HG03457 (cell line): ENCODE measurements around the gene ADSS1.

Experiments
- ATAC-seq: cut with Tn5 transposase; IDR thresholded peaks from one replicate; pipeline ENCODE4 v1.9.1; 2021; ENCODE audit warnings: moderate number of reproducible peaks; ENCODE audit not compliant: unreplicated experiment

ADSS1 gene

GRCh38 chr14:104723651-104724406 lies at the start of gene ADSS1:
TSS of gene ADSS1 (plus strand) at chr14:104724229. CDS start at chr14:104724271, 42 bp downstream.
- no peak for ATAC-seq

- ATAC-seq = no peak
Observed at GRCh38 chr14:104675447-104675846, 48.6 kb upstream of the ADSS1 start.

DNA sequence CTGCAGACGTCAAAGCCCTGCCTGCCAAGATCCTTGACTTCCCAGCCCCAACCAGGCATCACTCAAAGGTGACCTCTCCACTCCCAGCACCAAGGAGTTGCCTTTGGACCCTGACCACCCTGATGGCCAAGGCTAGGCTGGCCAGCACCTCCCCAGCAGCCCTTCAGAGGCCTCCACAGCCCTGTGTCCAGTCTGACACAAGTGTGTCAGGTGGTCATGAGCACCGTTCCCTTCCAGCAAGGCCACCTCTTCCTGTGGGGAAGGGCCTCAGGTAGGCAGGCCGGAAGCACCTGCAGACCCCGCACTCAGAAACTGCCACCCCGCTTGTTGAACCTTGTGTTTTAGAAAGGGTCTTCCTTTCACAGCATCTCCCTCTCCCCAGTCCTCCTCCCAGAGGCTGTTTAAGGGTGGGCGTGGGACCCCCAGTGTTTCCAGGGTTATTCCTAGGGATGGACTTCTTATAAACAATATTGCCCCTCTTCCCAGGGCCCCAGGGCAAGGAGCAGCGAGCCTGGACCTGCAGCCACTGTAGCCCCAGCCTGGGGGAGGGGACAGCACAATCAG lies 47.8 kb upstream of the ADSS1 start:
- ATAC-seq = no peak

DNA sequence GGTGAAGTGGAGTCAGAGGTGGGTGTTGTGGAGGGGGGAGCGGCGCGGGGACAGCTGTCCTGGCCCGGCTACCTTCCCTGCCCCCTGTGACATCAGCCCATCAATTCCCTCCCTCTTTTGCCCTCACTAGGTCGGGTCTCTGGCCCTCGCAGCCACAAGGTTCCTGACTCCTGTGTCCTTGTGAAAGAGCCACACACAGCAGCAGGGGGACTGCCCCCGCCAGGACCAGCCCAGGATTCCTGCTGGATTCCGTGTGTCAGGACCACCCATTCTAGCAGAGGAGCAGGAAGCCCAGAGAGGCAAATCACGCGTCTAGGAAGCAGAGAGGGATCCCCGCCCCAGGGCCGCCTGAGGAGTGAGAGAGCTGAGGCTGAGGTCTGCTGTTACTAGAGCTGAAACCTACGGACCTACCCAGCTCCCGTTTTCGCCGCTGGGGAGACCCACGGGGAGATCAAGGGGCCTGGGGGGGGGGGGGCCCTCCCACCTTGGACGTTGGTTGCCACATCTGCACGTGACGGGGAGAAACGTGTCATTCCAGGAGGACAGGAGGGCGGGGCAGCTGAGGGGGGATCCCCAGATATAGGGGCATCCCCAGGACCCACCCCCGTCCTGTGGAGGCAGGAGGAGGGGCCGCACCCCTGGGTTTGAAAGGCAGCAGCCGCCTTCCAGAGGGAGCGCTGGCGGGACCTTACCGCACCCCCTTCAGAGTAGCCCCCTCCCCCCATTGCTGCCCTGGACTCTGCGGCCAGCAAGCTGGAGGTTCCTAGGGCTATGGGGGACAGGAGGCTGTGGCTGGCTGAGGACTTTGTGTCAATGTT lies 47.1 kb upstream of the ADSS1 start:
- ATAC-seq = no peak

DNA sequence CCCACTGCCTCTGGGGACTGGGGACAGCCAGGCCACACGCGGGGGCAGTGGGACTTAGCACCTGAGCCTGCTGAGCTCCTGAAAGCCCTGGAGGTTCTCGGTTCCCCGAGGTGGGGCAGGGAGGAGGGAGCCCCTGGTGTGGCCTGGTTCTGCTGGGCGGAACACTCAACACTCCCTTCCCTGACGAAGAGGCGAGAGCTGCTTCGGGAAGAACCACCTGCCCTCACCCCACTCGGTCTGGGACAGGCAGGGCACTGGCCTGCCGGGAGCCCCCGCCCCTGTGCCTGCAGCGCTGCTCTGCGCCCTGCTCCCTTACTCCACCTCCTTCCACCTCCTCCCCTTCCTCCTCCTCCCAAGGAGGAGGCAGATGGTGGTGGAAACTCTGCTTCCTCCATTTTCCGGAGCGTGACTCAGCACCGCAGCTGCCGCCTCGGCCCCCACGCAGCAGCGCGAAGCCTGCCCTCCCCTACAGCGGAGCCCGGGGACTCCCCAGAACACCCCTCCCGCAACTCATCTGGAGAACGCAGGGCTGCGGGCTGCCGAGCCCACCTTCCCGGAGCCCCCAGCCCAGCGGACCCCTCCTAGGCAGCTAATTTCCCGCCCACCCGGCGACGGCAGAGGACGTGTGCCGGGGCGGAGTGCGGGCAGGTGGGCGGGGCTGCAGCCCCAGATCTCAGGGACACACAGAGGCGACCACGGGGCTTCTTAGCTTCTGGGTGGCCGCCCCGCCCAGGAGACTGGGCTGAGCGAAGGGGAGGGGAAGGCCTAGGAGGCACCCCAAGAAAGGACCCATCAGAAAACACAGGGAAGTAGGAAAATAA lies 46.3 kb upstream of the ADSS1 start:
- ATAC-seq = no peak

GRCh38 chr14:104678346-104678745 lies 45.7 kb upstream of the ADSS1 start:
- no peak for ATAC-seq

GRCh38 chr14:104678901-104679705 lies 44.9 kb upstream of the ADSS1 start:
- ATAC-seq = no peak

DNA sequence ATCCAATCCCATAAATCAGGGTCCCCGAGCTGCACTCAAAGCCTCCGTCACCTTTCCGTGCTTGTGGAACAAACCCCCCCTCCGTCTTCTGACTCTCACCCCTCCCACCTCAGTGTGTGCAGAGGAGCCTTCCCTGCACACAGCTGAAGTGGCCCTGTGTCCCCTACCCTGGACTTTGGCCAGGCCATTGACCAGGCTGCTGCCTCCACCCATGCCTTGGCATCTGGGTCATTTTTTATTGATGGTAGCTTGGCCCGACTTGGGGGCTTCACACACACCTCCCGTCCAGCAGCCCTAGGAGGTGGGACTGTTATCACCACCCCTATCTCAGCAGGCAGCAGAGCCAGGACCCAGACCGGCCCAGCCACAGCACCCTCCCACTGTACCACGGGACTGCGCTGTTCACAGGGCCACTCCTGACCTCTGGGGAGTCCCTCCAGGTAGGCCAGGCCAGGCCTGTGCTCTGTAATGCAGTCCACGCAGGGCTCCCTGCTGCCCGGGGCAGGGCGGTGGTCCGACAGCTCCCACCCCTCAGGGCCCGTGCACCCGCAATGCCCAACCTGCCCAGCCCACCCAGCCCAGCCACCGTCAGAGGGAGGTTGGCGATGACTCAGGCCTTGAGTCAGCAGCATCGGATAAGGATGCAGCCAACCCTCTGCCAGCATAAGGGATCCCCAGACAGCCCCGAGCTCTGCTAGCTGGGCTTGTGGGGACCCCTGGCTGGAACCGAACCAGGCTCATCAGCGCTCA lies 43.8 kb upstream of the ADSS1 start:
- no peak for ATAC-seq

DNA sequence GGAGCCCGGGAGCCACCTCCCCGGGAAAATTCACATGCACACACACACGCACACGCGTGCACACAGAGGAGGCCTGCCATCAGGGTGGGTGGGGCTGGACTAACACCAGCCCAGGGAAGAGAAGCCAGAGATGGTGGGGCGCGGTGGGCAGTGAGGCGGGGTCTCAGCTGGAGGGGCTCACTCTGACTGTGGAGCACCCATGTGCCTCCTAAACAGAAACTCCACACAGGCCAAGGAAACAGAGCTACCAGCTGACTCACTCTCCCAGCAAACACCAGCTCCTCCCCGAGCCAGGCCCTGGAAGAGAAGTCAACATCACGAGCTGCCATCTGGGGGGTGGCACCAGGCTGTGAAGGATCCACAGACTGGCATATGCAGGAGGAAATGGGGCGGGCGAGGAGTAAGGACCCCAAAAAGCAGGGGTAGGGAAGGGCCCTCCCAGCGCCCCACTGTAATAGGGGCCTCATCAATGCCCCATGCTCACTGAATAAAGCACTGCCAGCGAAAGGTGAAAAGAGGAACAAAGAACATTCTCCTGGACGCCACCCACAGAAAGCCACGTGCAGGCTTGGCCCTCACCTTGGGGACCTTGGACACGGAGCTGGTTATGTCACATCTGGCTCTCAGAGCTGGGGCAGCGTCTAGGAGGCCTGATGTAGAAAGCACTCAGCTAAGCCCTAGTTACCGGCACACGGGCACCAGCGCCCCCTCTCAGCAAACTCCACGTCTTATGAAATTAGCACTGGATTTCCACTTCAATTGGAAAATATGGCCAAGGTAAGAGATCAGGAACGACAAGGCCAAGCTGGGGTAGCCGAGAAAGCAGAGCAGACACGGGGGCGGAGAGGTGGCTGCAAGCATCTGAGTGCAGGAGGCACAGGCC lies 43.0 kb upstream of the ADSS1 start:
- ATAC-seq = no peak

DNA sequence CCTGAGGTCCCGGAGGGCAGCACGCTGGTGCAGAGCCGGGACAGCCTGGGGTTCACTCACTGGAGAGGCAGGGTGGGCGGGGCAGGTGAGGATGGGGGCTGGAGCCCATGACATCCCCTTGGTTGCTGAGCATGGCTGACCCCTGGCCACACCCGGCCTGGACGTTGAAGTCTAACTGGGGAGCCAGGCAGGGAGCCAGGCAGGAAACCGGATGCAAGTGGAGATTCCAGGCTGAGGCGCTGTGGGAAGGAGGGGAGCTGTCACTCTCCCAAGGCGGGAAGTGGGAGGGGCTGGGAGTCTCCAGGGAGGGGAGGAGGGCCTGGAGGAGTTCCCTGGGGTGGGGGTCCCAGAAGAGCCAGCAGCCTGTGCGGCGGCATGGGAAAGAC lies 42.3 kb upstream of the ADSS1 start:
- ATAC-seq = no peak

DNA sequence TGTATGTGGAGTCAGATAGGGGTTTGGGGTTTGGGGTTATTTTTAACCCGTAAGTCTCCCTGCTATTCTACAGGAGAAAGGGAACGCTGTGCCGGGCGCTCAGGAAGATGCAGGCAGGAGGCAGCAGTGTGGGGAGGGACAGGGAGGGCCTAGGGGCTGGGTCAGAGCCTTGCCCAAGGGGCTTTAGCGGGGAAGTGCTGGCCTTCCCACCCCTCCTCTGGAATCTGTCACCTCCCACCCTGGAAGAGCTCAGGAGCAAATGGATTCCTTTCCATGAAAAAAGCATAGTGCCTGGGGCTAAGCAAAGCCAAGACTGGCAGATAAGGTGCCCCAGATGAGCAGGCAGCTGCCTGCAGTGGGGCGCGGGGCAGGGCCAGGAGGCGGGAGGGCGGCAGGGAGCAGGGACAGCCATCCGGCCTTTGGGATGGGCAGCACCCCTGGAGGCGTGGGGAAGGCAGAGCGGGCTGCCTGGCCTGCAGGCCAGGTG lies 41.9 kb upstream of the ADSS1 start:
- ATAC-seq = no peak

DNA sequence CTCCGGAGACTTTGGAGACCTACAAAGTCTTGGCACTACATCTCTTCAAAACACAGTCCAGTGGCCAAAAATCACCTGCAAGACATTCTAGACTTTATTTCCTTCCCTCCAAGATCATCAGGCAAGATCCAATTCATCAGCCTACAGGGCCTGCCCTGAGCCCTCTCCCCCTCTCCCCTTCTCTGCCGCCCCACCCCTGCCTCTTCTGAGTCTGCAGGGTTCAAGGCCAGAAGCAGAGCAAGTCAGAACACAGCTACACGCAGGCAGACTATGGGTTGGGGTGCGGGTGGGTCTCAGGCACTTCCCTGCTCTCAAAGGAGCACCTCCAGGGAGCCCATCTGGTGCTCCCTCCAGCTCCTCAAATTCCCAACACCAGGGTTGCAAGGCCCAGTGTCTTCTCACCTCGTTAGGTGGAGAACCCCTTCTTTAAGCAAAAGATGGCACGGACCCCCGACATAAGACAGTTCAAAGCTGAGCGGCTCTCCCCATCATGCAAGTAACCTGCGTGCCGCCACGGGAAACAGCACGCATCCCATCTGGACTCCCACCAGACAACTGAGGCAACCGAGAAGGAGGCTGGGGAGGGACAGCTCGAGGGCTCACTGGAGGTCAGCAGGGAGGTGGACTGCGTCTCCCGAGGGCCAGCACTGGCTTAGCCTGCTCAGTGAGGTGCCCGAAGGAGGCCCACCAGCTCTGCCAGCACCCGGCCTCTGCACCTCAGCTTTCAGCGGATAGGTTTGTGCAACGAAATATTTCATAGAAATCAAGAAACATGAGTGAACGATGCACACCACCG lies 40.2 kb upstream of the ADSS1 start:
- ATAC-seq = no peak

DNA sequence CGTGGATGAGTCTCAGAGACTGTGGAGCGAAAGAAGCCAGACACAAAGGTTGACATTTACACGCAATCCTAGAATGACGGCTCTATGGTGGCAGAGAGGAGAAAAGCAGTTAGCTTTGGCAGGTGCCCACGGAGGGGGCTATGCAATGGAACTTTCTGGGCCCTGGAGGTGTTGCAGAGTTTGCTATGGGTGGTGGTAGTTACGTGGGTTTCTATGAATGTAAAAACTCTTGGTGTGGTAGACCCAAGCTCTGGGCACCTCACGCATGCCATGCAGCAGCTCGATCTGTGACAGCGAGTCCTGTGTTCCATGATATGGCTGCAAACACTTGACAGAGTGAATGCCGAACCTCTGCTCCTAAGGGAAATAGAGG lies 39.6 kb upstream of the ADSS1 start:
- no peak for ATAC-seq

DNA sequence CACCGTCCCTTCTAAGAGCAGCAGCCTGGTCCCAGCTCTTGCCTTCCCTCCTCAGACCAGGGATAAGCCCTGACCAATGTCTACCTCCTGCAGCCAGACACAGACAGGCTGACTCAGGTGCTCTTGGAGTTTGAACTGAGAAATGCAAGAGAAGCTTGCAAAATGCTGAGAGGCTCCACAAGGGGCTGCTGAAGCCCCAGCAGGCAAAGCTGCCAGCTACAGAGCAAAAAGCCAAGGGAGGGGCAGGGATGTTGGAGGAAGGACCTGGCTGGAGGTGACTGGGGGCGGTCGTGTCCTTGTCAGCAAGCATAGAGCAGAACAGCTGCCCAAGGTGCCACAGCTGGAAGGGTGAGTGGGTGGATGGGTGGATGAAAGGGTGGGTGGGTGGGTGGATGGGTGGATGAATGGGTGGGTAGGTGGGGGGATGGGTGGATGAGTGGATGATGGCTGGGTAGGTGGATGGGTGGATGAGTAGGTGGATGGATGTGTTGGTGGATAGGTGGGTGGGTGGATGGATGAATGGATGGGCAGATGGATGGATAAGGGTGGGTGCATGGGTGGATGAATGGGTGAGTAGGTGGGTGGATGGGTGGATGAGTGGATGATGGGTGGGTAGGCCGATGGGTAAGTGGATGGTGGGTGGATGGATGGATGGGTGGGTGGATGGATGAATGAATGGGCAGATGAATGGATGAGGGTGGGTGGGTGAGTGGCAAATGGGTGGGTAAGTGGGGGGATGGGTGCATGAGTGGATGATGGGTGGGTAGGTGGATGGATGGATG lies 38.6 kb upstream of the ADSS1 start:
- no peak for ATAC-seq

DNA sequence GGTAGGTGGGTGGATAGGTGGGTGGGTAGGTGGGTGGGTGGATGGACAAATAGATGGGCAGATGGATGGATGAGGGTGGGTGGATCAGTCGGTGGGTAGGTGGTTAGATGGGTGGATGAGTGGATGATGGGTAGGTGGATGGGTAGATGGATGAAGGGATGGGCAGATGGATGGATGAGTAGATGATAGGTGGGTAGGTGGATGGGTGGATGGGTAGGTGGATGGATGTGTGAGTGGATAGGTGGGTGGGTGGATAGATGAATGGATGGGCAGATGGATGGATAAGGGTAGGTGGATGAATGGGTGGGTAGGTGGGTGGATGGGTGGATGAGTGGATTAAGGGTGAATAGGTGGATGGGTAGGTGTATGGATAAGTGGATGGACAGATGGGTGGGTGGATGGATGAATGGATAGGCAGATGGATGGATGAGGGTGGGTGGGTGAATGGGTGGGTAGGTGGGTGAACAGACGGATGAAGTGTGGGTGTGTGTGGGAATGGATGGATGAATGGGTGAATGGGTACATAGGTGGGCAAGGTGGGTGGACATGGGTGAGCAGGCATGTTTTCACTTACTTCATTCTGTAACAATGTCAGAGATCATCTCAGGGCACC lies 37.9 kb upstream of the ADSS1 start:
- no peak for ATAC-seq
